Esophagus squamous epithelium (tissue), 4 donors: ENCODE results near the gene KCND2.

Experiments used
- CTCF ChIP-seq, 6 experiments: fragments of 450-650 bp in 4 of 6; fragments of 200-600 bp in 2 of 6; sonication (generic) in 2 of 6; IDR thresholded peaks; one replicate each; pipeline ENCODE4 v1.5.1; 2016 to 2019; ENCODE audit warnings: antibody characterized with exemption in 6 of 6, mild to moderate bottlenecking in 4 of 6, moderate library complexity in 4 of 6
- POLR2A ChIP-seq, 4 donors: fragments of 450-650 bp; IDR thresholded peaks; one replicate each; pipeline ENCODE4 v1.6.1; 2017; ENCODE audit warnings: antibody characterized with exemption in 4 of 4, mild to moderate bottlenecking in 4 of 4, moderate library complexity in 3 of 4

DNA sequence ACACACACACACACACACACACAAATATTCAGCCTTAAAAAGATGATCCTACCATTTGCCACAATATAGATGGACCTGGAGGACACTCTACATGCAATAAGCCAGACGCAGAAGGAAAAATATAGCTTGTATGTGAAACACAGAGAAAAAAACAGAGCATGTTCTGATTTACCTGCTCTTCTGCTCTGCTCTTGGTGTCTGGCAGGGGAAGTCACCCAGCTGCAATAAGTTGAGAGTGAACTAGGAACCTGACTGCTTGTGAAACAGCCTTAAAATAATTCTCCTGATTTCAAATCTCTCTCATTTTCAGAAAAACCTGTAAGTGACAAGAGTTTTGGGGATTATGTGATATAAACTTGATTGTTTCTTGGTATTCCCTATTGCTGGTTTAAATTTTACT is 31.0 kb upstream of the KCND2 start:
- TF ChIP-seq POLR2A (IDR thresholded peaks at IDR 0.05) (no peak), CTCF (IDR thresholded peaks at IDR 0.05) (no peak)
